Epithelial cell of esophagus (primary cell): ENCODE results near the gene DNAAF9.
"Not testable (repeated sequence)": the region's sequence is repeated elsewhere in the genome, so short reads cannot be mapped to it uniquely, and the experiment has no call there.

Experiments
- DNase-seq: peaks from one replicate; pipeline ENCODE4 v3.0.0; 2010; ENCODE audit warnings: low read depth
- H3K4me3 ChIP-seq: 2 replicates; pipeline ENCODE4 v1.5.1; 2011; ENCODE audit warnings: mild to moderate bottlenecking, low read length, control low read depth
- TF ChIP-seq, protein P1 (sequence below): IDR thresholded peaks from 2 replicates; pipeline ENCODE4 v1.5.1; 2011; ENCODE audit warnings: low read depth, mild to moderate bottlenecking, low read length, control low read depth, inconsistent platforms; ENCODE audit not compliant: insufficient read depth; ENCODE audit errors: missing control alignments

DNAAF9 gene

DNA sequence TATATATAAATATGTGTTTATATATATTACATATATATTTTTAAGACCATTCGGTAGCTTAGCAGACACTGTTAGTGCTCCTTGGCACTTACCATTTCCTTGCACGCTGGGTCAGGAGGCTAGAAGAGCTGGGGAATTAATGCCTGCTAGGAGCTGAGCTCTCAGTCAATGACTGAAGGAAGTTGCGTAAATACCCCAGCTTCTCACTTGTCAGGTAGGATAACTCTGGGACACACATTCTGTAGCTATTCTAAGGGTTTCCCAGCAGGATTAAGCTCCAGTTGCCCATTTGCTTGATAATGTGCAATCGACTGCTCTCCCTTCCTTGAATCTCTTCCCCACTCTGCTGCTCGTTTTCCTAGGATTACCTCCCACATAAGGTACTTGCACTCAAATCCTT lies 15.7 kb upstream of the DNAAF9 start:
- no peak overlapping the region for H3K4me3 ChIP-seq
- DNase-seq = peak; percentile 49
- TF ChIP-seq, protein P1, sequence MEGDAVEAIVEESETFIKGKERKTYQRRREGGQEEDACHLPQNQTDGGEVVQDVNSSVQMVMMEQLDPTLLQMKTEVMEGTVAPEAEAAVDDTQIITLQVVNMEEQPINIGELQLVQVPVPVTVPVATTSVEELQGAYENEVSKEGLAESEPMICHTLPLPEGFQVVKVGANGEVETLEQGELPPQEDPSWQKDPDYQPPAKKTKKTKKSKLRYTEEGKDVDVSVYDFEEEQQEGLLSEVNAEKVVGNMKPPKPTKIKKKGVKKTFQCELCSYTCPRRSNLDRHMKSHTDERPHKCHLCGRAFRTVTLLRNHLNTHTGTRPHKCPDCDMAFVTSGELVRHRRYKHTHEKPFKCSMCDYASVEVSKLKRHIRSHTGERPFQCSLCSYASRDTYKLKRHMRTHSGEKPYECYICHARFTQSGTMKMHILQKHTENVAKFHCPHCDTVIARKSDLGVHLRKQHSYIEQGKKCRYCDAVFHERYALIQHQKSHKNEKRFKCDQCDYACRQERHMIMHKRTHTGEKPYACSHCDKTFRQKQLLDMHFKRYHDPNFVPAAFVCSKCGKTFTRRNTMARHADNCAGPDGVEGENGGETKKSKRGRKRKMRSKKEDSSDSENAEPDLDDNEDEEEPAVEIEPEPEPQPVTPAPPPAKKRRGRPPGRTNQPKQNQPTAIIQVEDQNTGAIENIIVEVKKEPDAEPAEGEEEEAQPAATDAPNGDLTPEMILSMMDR = no peak

DNA sequence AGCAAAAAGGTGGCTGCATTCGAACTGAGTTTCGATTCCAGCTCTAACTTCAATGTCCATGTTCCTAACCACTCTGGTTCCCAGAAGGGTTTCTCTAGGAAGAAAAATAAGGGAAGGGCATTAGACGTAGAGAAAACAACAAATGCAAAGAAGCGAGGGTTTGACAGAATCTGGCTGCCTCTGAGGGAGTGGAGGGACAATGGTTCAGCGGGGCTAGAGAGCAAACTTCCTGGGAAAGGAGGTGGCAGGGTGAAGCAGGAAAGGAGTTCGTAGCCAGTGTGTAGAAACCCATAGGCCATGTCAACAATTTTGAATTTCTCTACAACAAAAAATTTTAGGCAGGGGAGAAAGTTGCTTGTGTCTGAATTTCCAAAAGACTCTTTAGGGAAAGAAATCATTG lies 14.5 kb upstream of the DNAAF9 start:
- no peak for DNase-seq
- H3K4me3 ChIP-seq = no peak overlapping the region
- TF ChIP-seq, protein P1 = no peak

DNA sequence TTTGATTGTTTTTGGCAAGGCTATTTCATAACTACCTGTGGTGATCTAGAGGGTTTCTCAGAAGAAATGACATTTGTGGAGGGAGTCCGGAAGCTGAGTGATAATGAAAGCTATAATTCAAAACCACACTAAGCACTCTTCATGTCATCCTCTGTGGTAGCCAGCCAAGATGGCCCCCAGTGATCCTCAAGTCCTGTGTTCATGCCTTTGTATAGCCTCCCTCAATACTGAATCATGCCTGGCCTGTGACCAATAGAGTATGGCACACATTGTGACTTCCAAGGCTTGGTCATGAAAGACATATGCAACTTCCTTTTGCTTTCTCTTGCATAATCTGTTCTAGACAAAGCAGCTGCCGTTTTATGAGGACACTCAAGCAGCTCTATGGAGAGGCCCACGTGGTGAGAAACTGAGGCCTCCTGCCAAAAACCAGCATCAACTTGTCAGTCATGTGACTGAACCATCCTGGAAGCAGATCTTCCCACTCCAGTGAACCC lies 12.8 kb upstream of the DNAAF9 start:
- peak; percentile 93 for DNase-seq
- TF ChIP-seq, protein P1 = no peak
- no peak overlapping the region for H3K4me3 ChIP-seq

DNA sequence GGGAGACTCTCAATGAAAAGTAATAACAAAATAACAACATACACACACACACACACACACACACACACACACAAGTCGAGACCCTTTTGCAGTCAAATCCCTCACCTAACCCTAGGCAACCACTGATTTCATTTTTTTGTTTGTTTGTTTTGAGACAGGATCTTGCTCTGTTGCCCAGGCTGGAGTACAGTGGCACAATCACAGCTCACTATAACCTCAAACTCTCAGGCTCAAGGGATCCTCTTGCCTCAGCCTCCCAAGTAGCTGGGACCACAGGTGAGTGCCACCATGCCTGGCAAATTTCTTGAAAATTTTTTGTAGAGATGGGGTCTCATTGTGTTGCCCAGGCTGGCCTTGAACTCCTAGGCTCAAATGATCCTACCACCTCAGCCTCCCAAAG lies 10.7 kb upstream of the DNAAF9 start:
- not testable (repeated sequence) for H3K4me3 ChIP-seq, DNase-seq

DNA sequence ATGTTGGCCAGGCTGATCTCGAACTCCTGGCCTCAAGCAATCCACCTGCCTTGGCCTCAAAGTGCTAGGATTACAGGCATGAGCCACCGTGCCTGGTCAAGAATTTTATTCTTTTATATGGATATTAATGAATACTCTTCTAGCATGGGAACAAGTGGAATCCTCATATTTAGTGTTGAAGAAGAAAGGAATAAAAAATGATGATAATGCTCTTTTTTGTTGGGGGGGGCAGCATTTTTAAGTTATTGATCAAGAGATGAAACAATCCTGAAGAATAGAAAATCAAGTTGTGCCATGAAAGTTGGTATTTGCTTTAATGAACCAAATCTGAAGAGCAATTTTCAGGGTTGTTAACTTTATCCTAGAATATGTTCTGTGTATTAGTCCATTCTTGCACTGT lies 6.7 kb upstream of the DNAAF9 start:
- TF ChIP-seq, protein P1 = no peak
- no peak overlapping the region for H3K4me3 ChIP-seq
- no peak for DNase-seq

DNA sequence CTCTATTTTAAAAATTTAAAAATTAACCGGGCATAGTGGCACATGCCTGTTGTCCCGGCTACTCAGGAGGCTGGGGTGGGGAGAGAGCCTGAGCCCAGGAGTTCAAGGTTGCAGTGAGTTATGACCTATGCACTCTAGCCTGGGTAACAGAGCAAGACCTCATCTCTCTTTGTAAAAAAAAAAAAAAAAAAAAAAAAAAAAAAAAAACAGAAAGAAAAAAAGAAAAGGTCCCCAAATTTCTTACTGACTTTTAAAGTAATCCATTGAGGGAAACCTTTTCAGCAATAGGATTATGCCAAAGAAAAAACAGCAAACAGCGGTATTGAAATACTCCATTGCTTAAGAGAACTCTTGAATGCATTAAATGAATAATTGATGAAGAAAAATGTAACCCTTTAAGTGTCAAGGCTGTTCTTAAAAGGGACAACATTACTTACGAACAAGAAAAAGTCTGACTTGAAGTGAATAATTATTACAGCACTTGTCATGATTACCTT lies 6.0 kb upstream of the DNAAF9 start:
- DNase-seq = no peak
- no peak overlapping the region for H3K4me3 ChIP-seq
- TF ChIP-seq, protein P1 = no peak

DNA sequence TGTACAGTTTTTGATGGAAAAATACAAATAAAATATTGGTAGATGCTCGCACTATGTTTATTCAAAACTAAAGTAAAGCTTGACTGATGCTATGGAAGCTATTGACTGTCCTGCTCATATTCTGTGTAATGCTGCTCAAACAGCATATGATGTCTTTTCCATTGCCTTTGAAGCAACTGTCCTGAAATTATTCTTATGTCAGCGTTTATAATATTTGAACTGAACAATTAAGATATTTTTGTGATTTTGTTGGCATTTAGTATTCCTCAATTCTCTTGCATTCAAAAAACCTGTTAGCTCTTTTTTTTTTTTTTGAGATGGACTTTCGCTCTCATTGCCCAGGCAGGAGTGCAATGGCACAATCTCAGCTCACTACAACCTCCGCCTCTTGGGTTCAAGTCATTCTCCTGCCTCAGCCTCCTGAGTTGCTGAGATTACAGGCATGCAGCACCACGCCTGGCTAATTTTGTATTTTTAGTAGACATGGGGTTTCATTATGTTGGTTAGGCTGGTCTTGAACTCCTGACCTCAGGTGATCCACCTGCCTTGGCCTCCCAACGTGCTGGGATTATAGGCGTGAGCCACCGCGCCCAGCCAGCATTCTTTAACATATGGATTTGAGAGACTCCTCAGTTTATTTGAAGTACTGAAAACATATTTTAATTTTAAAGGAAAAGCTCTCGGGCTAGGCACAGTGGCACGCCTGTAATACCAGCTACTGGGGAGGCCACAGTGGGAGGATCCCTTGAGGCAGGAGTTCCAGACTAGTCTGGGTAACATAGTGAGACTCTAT lies 5.3 kb upstream of the DNAAF9 start:
- H3K4me3 ChIP-seq = no peak overlapping the region
- DNase-seq = no peak
- TF ChIP-seq, protein P1 = no peak
